ENCODE data around the gene ECSIT. TPM values are rescaled to one million over a fixed set of nuclear protein-coding genes. Genes with fewer than 3 reads are reported as not detected.

ECSIT gene
- total and polyA plus RNA-seq, 8 donors = 32.1 to 87.3 (median 41.4) TPM

- peaks cover 0 to 5% (median 0%) of the 10 kb centered on the region in 3 donors for H3K36me3 ChIP-seq
- intact Hi-C loops (cut with DNase I) = no loop called here
- H3K27me3 ChIP-seq = no peaks in the 10 kb centered on the region
- peak within 1 kb of the TSS; percentile 63 to 79 (median 68) for H3K27ac ChIP-seq
- TF ChIP-seq, protein P1, sequence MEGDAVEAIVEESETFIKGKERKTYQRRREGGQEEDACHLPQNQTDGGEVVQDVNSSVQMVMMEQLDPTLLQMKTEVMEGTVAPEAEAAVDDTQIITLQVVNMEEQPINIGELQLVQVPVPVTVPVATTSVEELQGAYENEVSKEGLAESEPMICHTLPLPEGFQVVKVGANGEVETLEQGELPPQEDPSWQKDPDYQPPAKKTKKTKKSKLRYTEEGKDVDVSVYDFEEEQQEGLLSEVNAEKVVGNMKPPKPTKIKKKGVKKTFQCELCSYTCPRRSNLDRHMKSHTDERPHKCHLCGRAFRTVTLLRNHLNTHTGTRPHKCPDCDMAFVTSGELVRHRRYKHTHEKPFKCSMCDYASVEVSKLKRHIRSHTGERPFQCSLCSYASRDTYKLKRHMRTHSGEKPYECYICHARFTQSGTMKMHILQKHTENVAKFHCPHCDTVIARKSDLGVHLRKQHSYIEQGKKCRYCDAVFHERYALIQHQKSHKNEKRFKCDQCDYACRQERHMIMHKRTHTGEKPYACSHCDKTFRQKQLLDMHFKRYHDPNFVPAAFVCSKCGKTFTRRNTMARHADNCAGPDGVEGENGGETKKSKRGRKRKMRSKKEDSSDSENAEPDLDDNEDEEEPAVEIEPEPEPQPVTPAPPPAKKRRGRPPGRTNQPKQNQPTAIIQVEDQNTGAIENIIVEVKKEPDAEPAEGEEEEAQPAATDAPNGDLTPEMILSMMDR (IDR thresholded peaks at IDR 0.05) = no peak
- H3K4me1 ChIP-seq = peaks cover 0 to 13% (median 6%) of the 10 kb centered on the region in 3 donors
- ATAC-seq (peak; percentile 97 to 98 (median 98)), FAIRE-seq (peak; percentile 29), DNase-seq (peak; percentile 98 to 100 (median 98))
- WGBS, 2 donors = 2% methylated on average over 57 of the region's 57 CpGs
- peak within 1 kb of the TSS; percentile 63 to 92 (median 88) for H3K4me3 ChIP-seq
- no peaks in the 10 kb centered on the region for H3K9me3 ChIP-seq
Measured at GRCh38 chr19:11558881-11559828, 30.2 kb upstream of the ECSIT start, which contains the start of gene ELOF1. ELOF1 (minus strand) TSS chr19:11559230; CDS start chr19:11554347, 4,883 bp downstream.

- H3K4me3 ChIP-seq = no peak overlapping the region
- peaks cover 0 to 11% (median 0%) of the 10 kb centered on the region in 3 donors for H3K36me3 ChIP-seq
- no peaks in the 10 kb centered on the region for H3K9me3 ChIP-seq
- FAIRE-seq (no peak), DNase-seq (no peak), ATAC-seq (no peak)
- intact Hi-C loops (cut with DNase I) = no loop called here
- no peak overlapping the region for H3K27ac ChIP-seq
- H3K4me1 ChIP-seq = peaks cover 0 to 13% (median 6%) of the 10 kb centered on the region in 3 donors
- TF ChIP-seq, protein P1 (IDR thresholded peaks at IDR 0.05) = no peak
- H3K27me3 ChIP-seq = no peaks in the 10 kb centered on the region
- 72 to 73% methylated on average over 4 of the region's 4 CpGs for WGBS, 2 donors
Measured at GRCh38 chr19:11556634-11557420, 27.9 kb upstream of the ECSIT start.

- FAIRE-seq (no peak), ATAC-seq (no peak), DNase-seq (no peak)
- H3K4me1 ChIP-seq = peaks cover 0 to 10% (median 6%) of the 10 kb centered on the region in 3 donors
- H3K9me3 ChIP-seq = no peaks in the 10 kb centered on the region
- H3K4me3 ChIP-seq = no peak overlapping the region
- TF ChIP-seq, protein P1 (IDR thresholded peaks at IDR 0.05) = no peak
- no peaks in the 10 kb centered on the region for H3K27me3 ChIP-seq
- 84 to 89% methylated on average over 6 of the region's 6 CpGs for WGBS, 2 donors
- intact Hi-C loops (cut with DNase I) = no loop called here
- no peak overlapping the region for H3K27ac ChIP-seq
- H3K36me3 ChIP-seq = peaks cover 0 to 11% (median 0%) of the 10 kb centered on the region in 3 donors
Measured at GRCh38 chr19:11555246-11555645, 26.3 kb upstream of the ECSIT start.

DNA sequence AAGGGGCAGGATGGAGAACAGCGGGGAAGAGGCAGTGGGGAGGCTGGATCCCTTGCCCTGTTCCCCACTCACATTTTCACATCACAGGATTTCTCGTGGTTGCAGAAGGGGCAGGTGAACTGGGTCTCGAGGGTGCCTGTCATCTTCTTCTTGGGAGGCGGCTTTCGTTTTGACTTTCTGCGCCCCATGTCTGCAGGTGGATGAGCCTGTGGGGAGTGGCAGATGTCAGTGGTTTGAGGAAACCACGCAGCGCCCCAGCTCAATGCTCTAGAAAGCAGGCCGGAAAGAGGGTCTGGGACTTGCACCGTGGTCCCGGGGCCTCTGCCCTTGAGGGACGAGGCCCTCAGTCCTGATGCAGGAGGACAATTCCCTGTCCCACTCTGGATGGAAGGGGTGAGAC, 25.2 kb upstream of the ECSIT start:
- no peak for FAIRE-seq
- intact Hi-C loops (cut with DNase I) = no loop called here
- no peak overlapping the region for H3K4me3 ChIP-seq
- H3K27ac ChIP-seq = no peak overlapping the region
- H3K4me1 ChIP-seq = peaks cover 0 to 6% (median 5%) of the 10 kb centered on the region in 3 donors
- no peak for DNase-seq
- ATAC-seq = no peak
- no peaks in the 10 kb centered on the region for H3K9me3 ChIP-seq
- 88 to 92% methylated on average over 12 of the region's 12 CpGs for WGBS, 2 donors
- no peaks in the 10 kb centered on the region for H3K27me3 ChIP-seq
- peaks cover 0 to 11% (median 0%) of the 10 kb centered on the region in 3 donors for H3K36me3 ChIP-seq
- TF ChIP-seq, protein P1 (IDR thresholded peaks at IDR 0.05) = no peak
